SIG-M5 treated with dmso at 0.1 percent for 504 hours (cell line): ENCODE results near the gene S100A8.
A peak's percentile ranks its signal among the peaks of the same experiment; 100 is the strongest.
"Not testable (repeated sequence)": the region's sequence is repeated elsewhere in the genome, so short reads cannot be mapped to it uniquely, and the experiment has no call there.

Experiments
- DNase-seq: peaks from one replicate; lab custom pipeline; 2025; ENCODE audit not compliant: unreplicated experiment; lab: John Stamatoyannopoulos, UW

The S100A8 gene

GRCh38 chr1:153348511-153349362, 42.1 kb downstream of the S100A8 start, which contains the start of gene PGLYRP4:
PGLYRP4 (minus strand) TSS chr1:153348841; CDS start chr1:153347932, 909 bp downstream.
- DNase-seq = no peak

- no peak for DNase-seq
Observed at GRCh38 chr1:153347856-153348255, 43.0 kb downstream of the S100A8 start.

- DNase-seq = not testable (repeated sequence)
Observed at GRCh38 chr1:153347049-153347448, 43.8 kb downstream of the S100A8 start.

- no peak for DNase-seq
Observed at GRCh38 chr1:153346077-153346723, 44.7 kb downstream of the S100A8 start.

- no peak for DNase-seq
Observed at GRCh38 chr1:153345187-153346076, 45.4 kb downstream of the S100A8 start.

GRCh38 chr1:153344718-153345025, 46.2 kb downstream of the S100A8 start:
- peak; percentile 96 for DNase-seq

- no peak for DNase-seq
Observed at GRCh38 chr1:153343811-153344717, 46.8 kb downstream of the S100A8 start.

- no peak for DNase-seq
Observed at GRCh38 chr1:153343040-153343681, 47.7 kb downstream of the S100A8 start.

GRCh38 chr1:153342178-153342577, 48.7 kb downstream of the S100A8 start:
- DNase-seq = no peak

- no peak for DNase-seq
Observed at GRCh38 chr1:153341431-153341934, 49.4 kb downstream of the S100A8 start.

- no peak for DNase-seq
Observed at GRCh38 chr1:153340356-153340755, 50.5 kb downstream of the S100A8 start.
